Ascending aorta (tissue), 2 donors: ENCODE measurements around the gene PREX1. TPM values are rescaled to one million over a fixed set of nuclear protein-coding genes. Genes with fewer than 3 reads are reported as not detected.

Experiments used
- DNase-seq, 2 donors: peaks; one replicate each; pipeline ENCODE4 v3.0.0-alpha.2; 2019; ENCODE audit warnings: low spot score in 2 of 2
- H3K27ac ChIP-seq, 2 donors: fragments of 200-600 bp; sonication (generic); one replicate each; pipeline ENCODE4 v1.5.1; 2016 to 2017; ENCODE audit warnings: mild to moderate bottlenecking in 1 of 2
- H3K27me3 ChIP-seq: fragments of 200-600 bp; sonication (generic); one replicate; pipeline ENCODE4 v1.5.1; 2017
- H3K36me3 ChIP-seq, 2 donors: fragments of 200-600 bp; sonication (generic); one replicate each; pipeline ENCODE4 v1.5.1; 2016
- H3K4me1 ChIP-seq, 2 donors: fragments of 200-600 bp; sonication (generic); one replicate each; pipeline ENCODE4 v1.5.1; 2016 to 2017; ENCODE audit warnings: mild to moderate bottlenecking in 1 of 2
- H3K4me3 ChIP-seq, 2 donors: fragments of 200-600 bp; sonication (generic); one replicate each; pipeline ENCODE4 v1.5.1; 2016 to 2017; ENCODE audit warnings: mild to moderate bottlenecking in 1 of 2
- H3K9me3 ChIP-seq, 2 donors: fragments of 200-600 bp; sonication (generic); one replicate each; pipeline ENCODE4 v1.5.1; 2016
- CTCF ChIP-seq, 3 experiments: fragments of 200-600 bp in 2 of 3; fragments of 450-650 bp in 1 of 3; sonication (generic) in 2 of 3; IDR thresholded peaks; one replicate each; pipeline ENCODE4 v1.5.1; 2016 to 2019; ENCODE audit warnings: antibody characterized with exemption in 3 of 3, mild to moderate bottlenecking in 1 of 3, moderate library complexity in 1 of 3
- intact Hi-C: fragments of 100-400 bp; cut with DNase I; formaldehyde crosslinking; loops from one replicate; pipeline ENCODE4 v1.15.1; 2023
- total RNA-seq: library from RNA; depleted of rRNA; stranded (reverse); fragments of >200 nt; gene quantifications from one replicate; pipeline ENCODE4 v1.1.0, GENCODE V29; 2016

PREX1 gene
- total RNA-seq, 1 donor from 2014 or later = 75.4 TPM

GRCh38 chr20:48623176-48623905, 204.5 kb downstream of the PREX1 start:
- no peak for TF ChIP-seq CTCF (IDR thresholded peaks at IDR 0.05)
- peaks cover 33 to 51% of the 10 kb centered on the region in 2 donors for H3K36me3 ChIP-seq
- no peaks in the 10 kb centered on the region for H3K27me3 ChIP-seq
- DNase-seq = no peak
- peaks cover 5 to 15% of the 10 kb centered on the region in 2 donors for H3K4me1 ChIP-seq
- intact Hi-C loops = loop anchor here (5.0 kb wide), 1 partner anchor 326 kb away; no protein-coding TSS in a partner anchor
- no peak overlapping the region for H3K27ac ChIP-seq
- no peaks in the 10 kb centered on the region for H3K9me3 ChIP-seq
- no peak overlapping the region for H3K4me3 ChIP-seq

DNA sequence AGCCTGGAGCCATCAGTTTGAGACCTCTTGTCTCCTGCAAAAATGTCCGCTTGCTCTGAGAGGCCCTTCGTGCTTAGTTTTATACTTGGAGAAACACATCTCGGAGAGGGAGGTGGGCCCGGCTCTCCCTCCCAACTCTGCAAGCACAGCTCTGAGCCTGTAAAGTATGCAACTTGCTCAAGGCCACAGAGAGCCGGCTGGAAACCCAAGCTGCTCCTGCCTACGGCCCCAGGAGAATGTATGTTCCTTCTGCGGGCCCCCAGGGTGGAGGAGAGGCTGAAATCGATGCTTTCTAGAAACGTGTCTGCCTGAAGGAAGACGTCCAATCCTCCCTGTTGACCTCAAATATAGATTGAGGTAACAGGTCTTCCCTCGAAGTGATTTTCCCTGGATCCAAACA, 205.4 kb downstream of the PREX1 start:
- H3K9me3 ChIP-seq = no peaks in the 10 kb centered on the region
- intact Hi-C loops = loop anchor here (5.0 kb wide), 1 partner anchor 325 kb away; no protein-coding TSS in a partner anchor
- no peak for DNase-seq

GRCh38 chr20:48621376-48622078, 206.3 kb downstream of the PREX1 start:
- Histone ChIP-seq H3K9me3 (no peaks in the 10 kb centered on the region), H3K27ac (no peak overlapping the region), H3K4me1 (peaks cover 5 to 12% of the 10 kb centered on the region in 2 donors), H3K27me3 (no peaks in the 10 kb centered on the region), H3K4me3 (no peak overlapping the region), H3K36me3 (peaks cover 23 to 33% of the 10 kb centered on the region in 2 donors)
- no peak for TF ChIP-seq CTCF (IDR thresholded peaks at IDR 0.05)
- intact Hi-C loops = loop anchor here (1.0 to 5.0 kb wide), 3 partner anchors 324 to 943 kb away; no protein-coding TSS in a partner anchor
- no peak for DNase-seq

More for the DNA sequence above, 205.4 kb downstream of the PREX1 start:
- no peak for TF ChIP-seq CTCF (IDR thresholded peaks at IDR 0.05)
- Histone ChIP-seq H3K4me3 (no peak overlapping the region), H3K27me3 (no peaks in the 10 kb centered on the region), H3K36me3 (peaks cover 24 to 42% of the 10 kb centered on the region in 2 donors), H3K27ac (no peak overlapping the region), H3K4me1 (peaks cover 5 to 15% of the 10 kb centered on the region in 2 donors)

GRCh38 chr20:48620507-48621375, 207.1 kb downstream of the PREX1 start:
- H3K4me1 ChIP-seq = peaks cover 5 to 12% of the 10 kb centered on the region in 2 donors
- H3K4me3 ChIP-seq = peak overlapping the region in 1 of 2 donors; percentile 59
- peak; percentile 86 to 93 (median 93) for TF ChIP-seq CTCF (IDR thresholded peaks at IDR 0.05)
- peak in 1 of 2 donors; percentile 87 for DNase-seq
- H3K27me3 ChIP-seq = no peaks in the 10 kb centered on the region
- no peak overlapping the region for H3K27ac ChIP-seq
- no peaks in the 10 kb centered on the region for H3K9me3 ChIP-seq
- intact Hi-C loops = loop anchor here (1.0 to 5.0 kb wide), 5 partner anchors 323 to 957 kb away; no protein-coding TSS in a partner anchor
- H3K36me3 ChIP-seq = peaks cover 15 to 25% of the 10 kb centered on the region in 2 donors

DNA sequence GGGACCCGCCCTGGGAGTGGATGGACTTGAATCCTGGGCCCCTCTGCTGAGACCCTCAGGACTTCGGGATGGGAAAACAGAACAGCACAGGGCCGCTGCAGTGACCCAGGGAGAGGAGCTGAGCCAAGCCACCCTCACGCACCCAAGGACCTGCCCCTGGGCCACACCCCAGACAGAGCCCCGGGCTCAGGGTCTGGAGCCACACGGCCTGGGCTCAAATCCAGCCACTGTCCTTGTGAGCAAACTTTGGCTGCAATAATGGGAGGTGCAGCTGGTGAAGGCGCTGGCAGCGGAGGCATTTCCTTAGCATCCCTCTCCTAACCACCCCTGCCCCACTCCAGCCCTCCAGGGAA, 207.7 kb downstream of the PREX1 start:
- H3K27ac ChIP-seq = no peak overlapping the region

More for the DNA sequence above, 207.7 kb downstream of the PREX1 start:
- Histone ChIP-seq H3K4me1 (peaks cover 5 to 12% of the 10 kb centered on the region in 2 donors), H3K4me3 (peak overlapping the region in 1 of 2 donors; percentile 59), H3K27me3 (no peaks in the 10 kb centered on the region), H3K9me3 (no peaks in the 10 kb centered on the region), H3K36me3 (peaks cover 9 to 19% of the 10 kb centered on the region in 2 donors)
- no peak for TF ChIP-seq CTCF (IDR thresholded peaks at IDR 0.05)
- DNase-seq = no peak
- intact Hi-C loops = loop anchor here (1.0 to 5.0 kb wide), 4 partner anchors 323 to 957 kb away; no protein-coding TSS in a partner anchor
